Muscle layer of colon (tissue), 2 donors: ENCODE results near the gene VKORC1L1.
"Not testable (repeated sequence)": the region's sequence is repeated elsewhere in the genome, so short reads cannot be mapped to it uniquely, and the experiment has no call there.

ENCODE experiments used
- H3K27ac ChIP-seq: one replicate; pipeline ENCODE4 v1.7.0; 2013; ENCODE audit warnings: low read depth, mild to moderate bottlenecking, low read length, moderate library complexity
- H3K27me3 ChIP-seq, 2 donors: one replicate each; pipeline ENCODE4 v1.7.0; 2013; ENCODE audit warnings: low read length in 2 of 2, mild to moderate bottlenecking in 2 of 2; ENCODE audit not compliant: insufficient read depth in 2 of 2, control insufficient read depth in 1 of 2
- H3K36me3 ChIP-seq: one replicate; pipeline ENCODE4 v1.7.0; 2013; ENCODE audit warnings: mild to moderate bottlenecking, low read length; ENCODE audit not compliant: insufficient read depth
- H3K4me1 ChIP-seq: one replicate; pipeline ENCODE4 v1.7.0; 2013; ENCODE audit warnings: mild to moderate bottlenecking, low read length; ENCODE audit not compliant: insufficient read depth
- H3K4me3 ChIP-seq, 2 donors: one replicate each; pipeline ENCODE4 v1.7.0; 2013; ENCODE audit warnings: low read length in 2 of 2, low read depth in 1 of 2, mild to moderate bottlenecking in 1 of 2, moderate library complexity in 1 of 2
- H3K9ac ChIP-seq: one replicate; pipeline ENCODE4 v1.7.0; 2013; ENCODE audit warnings: low read length
- H3K9me3 ChIP-seq: one replicate; pipeline ENCODE4 v1.7.0; 2013; ENCODE audit warnings: mild to moderate bottlenecking, low read length
- donor health status: abdominal sarcoma.
- donor health status: Adenocarcinoma of cecum.

The VKORC1L1 gene

GRCh38 chr7:65953001-65953720, 80.3 kb downstream of the VKORC1L1 start:
- no peaks in the 10 kb centered on the region for H3K9me3 ChIP-seq
- peaks cover 15% of the 10 kb centered on the region for H3K36me3 ChIP-seq
- no peaks in the 10 kb centered on the region for H3K4me1 ChIP-seq
- no peak overlapping the region for H3K4me3 ChIP-seq
- H3K27ac ChIP-seq: no peak overlapping the region
- H3K9ac ChIP-seq: no peak overlapping the region
- no peaks in the 10 kb centered on the region for H3K27me3 ChIP-seq

DNA sequence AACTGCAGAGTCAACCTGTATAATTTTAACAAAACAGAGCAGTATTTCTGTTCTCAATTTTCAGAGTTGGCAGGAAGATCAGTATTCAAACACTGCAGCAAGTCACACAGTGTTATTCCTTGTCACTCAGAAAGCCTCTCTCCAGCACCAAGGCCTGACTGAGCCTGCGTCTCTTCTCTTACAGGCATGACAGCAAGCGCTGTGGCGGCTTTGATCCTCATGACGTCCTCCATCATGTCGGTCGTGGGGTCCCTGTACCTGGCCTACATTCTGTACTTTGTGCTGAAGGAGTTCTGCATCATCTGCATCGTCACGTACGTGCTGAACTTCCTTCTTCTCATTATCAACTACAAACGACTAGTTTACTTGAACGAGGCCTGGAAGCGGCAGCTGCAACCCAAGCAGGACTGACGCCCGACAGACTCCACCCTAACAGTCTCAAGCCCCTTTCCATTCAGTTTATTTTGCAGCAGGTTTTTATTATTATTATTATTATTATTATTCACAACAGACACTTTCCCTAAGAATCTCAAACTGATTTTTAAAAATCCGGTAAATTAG, 81.1 kb downstream of the VKORC1L1 start:
- Histone ChIP-seq H3K27ac (no peak overlapping the region), H3K9me3 (no peaks in the 10 kb centered on the region), H3K4me1 (no peaks in the 10 kb centered on the region), H3K27me3 (no peaks in the 10 kb centered on the region), H3K4me3 (no peak overlapping the region), H3K9ac (no peak overlapping the region), H3K36me3 (peaks cover 22% of the 10 kb centered on the region)

- no peak overlapping the region for H3K9ac ChIP-seq
- H3K4me3 ChIP-seq: no peak overlapping the region
- no peaks in the 10 kb centered on the region for H3K4me1 ChIP-seq
- H3K9me3 ChIP-seq: no peaks in the 10 kb centered on the region
- peaks cover 31% of the 10 kb centered on the region for H3K36me3 ChIP-seq
- H3K27me3 ChIP-seq: no peaks in the 10 kb centered on the region
- H3K27ac ChIP-seq: no peak overlapping the region
Measured at GRCh38 chr7:65955718-65956117, 82.8 kb downstream of the VKORC1L1 start.

- no peaks in the 10 kb centered on the region for H3K9me3 ChIP-seq
- no peak overlapping the region for H3K9ac ChIP-seq
- H3K4me3 ChIP-seq: no peak overlapping the region
- H3K4me1 ChIP-seq: no peaks in the 10 kb centered on the region
- peaks cover 58% of the 10 kb centered on the region for H3K36me3 ChIP-seq
- H3K27me3 ChIP-seq: no peaks in the 10 kb centered on the region
- no peak overlapping the region for H3K27ac ChIP-seq
Measured at GRCh38 chr7:65960351-65961074, 87.6 kb downstream of the VKORC1L1 start.

DNA sequence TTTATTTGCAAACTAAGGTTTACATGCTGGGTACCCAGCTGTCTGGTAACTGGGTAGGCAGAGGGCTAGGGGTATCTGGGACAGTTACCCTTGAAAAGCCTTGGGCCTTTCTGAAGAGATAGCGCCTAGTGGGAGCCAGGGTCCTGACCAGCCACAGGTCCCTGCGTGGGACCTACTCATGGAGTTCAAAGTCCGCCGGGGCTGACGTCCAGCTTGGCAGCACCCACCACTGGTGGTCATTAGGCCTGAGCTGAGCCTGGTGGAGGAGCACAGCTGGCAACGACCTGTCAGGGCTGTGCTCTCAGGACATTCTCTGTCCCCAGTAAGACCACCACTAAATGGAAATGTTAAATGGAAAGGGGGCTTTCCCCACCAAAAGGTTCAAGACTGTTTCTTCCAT, 89.2 kb downstream of the VKORC1L1 start:
- Histone ChIP-seq H3K9me3 (no peaks in the 10 kb centered on the region), H3K27ac (no peak overlapping the region), H3K9ac (no peak overlapping the region), H3K27me3 (no peaks in the 10 kb centered on the region), H3K4me1 (no peaks in the 10 kb centered on the region), H3K4me3 (no peak overlapping the region), H3K36me3 (peaks cover 71% of the 10 kb centered on the region)

GRCh38 chr7:65964671-65965070, 91.8 kb downstream of the VKORC1L1 start:
- H3K4me1 ChIP-seq, H3K27me3 ChIP-seq, H3K4me3 ChIP-seq, H3K9ac ChIP-seq, H3K27ac ChIP-seq, H3K9me3 ChIP-seq: not testable (repeated sequence)
- peaks cover 87% of the 10 kb centered on the region for H3K36me3 ChIP-seq

- H3K9ac ChIP-seq: no peak overlapping the region
- H3K4me1 ChIP-seq: no peaks in the 10 kb centered on the region
- no peak overlapping the region for H3K27ac ChIP-seq
- no peak overlapping the region for H3K4me3 ChIP-seq
- H3K36me3 ChIP-seq: peaks cover 81% of the 10 kb centered on the region
- no peaks in the 10 kb centered on the region for H3K9me3 ChIP-seq
- no peaks in the 10 kb centered on the region for H3K27me3 ChIP-seq
Measured at GRCh38 chr7:65966146-65966545, 93.3 kb downstream of the VKORC1L1 start.

DNA sequence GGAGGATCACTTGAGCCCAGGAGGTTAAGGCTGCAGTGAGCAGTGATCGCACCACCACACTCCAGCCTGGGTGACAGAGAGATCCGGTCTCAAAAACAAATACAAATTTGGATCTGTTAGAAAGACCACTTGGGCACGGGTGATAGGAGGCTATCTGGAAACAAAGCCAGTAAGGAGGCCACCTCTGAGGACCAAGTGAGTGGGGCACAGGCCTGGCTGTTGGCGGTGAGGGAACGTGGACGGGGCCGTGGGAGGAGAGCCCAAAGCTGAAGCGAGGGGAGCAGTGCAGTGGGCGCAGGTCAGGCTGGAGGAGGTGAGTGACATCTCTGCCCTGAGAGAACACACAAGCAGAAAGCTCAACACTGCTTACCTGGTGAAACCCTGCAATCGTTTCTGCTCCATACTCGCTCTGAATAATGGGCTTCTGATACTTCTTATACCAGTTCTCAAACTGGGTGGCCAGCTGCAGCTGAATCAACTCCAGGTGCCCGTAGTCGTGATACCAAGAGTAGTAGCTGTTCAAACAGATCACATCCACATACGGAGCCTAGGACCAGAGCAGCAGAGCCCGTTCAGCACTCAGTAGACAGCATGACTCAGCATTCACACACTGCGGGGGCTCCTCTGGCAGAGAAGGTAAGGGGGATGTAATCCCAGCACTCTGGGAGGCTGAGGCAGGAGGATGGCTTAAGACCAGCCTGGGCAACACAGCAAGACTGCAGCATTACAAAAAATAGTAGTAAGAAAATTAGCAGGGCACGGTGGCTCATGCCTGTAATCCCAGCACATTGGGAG, 94.7 kb downstream of the VKORC1L1 start:
- H3K9me3 ChIP-seq: no peaks in the 10 kb centered on the region
- no peak overlapping the region for H3K4me3 ChIP-seq
- H3K4me1 ChIP-seq: no peaks in the 10 kb centered on the region
- no peak overlapping the region for H3K9ac ChIP-seq
- H3K27me3 ChIP-seq: no peaks in the 10 kb centered on the region
- H3K27ac ChIP-seq: no peak overlapping the region
- H3K36me3 ChIP-seq: peaks cover 75% of the 10 kb centered on the region

DNA sequence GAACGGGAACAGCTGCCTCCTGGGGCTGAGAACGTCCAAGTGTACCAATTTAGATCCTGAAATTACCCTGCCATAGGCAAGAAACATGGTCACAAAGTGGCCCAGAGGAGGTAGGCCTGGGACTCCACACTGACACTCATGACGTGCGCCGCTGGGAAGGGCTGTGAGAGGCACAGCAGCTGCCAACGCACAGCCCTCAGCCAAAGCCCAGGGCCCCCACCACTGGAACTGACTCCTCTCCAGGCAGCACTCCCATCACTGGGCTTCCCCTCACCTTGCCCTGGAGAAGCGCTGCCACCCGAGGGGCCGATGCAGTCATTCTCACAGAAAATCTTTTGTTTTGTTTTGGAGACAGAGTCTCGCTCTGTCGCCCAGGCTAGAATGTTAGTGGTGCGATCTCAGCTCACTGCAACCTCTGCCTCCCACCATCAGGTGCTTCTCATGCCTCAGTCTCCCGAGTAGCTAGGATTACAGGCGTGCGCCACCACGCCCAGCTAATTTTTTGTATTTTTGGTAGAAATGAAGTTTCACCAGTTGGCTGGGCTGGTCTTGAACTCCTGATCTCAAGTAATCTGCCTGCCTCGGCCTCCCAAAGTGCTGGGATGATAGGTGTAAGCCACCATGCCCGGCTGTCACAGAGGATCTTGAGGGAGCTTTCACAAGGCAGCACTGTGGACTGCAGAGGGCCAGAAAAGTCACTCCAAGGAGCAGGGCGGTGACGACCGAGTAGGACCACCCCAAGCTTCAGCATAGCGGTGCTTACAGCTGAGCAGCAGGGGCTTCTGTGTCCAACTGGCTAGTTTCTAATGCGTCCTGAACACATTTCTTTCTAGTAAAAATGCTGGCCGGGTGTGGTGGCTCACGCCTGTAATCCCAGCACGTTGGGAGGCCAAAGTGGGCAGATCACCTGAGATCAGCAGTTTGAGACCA, 95.6 kb downstream of the VKORC1L1 start:
- H3K27me3 ChIP-seq: no peaks in the 10 kb centered on the region
- no peaks in the 10 kb centered on the region for H3K9me3 ChIP-seq
- no peaks in the 10 kb centered on the region for H3K4me1 ChIP-seq
- H3K9ac ChIP-seq: no peak overlapping the region
- no peak overlapping the region for H3K4me3 ChIP-seq
- no peak overlapping the region for H3K27ac ChIP-seq
- peaks cover 76% of the 10 kb centered on the region for H3K36me3 ChIP-seq

DNA sequence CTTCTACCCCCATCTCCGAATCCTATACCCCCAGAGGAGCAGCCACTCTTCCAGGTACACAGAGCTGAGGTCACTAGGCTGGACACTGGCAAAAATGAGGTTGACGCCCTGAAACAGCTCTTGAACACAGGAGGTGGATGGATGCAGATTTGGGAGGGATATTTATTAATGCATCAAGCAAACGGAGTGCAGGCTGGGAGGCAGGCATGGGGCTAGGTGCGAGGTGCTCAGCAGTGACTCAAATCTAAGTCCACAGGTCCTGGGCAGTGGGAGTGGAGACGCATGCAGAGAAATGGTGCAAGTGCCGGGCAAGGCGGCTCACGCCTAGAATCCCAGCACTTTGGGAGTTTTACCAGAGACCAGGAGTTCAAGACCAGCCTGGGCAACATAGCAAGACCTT, 98.1 kb downstream of the VKORC1L1 start:
- Histone ChIP-seq H3K27me3 (no peaks in the 10 kb centered on the region), H3K9ac (no peak overlapping the region), H3K9me3 (no peaks in the 10 kb centered on the region), H3K36me3 (peaks cover 70% of the 10 kb centered on the region), H3K27ac (no peak overlapping the region), H3K4me3 (no peak overlapping the region), H3K4me1 (no peaks in the 10 kb centered on the region)
